ENCODE results near the gene TNNC2. TPM values are rescaled to one million over a fixed set of nuclear protein-coding genes. Genes with fewer than 3 reads are reported as not detected.

TNNC2 gene
- total and polyA plus RNA-seq, 2 of the 8 experiments (the other 6 are each of a cell fraction or from before 2014, with no cell fraction given) = 5.7 to 7.6 TPM

- ChIA-PET CTCF (ENCODE audit: partially characterized antibody) (interaction anchor here (0.7 to 2.7 kb wide), 5 partner anchors 10 to 123 kb away, joined by 3 to 12 read pairs (median 4); partner anchors contain the start of gene SNX21), POLR2A (ENCODE audit: partially characterized antibody) (interaction anchor here (0.6 to 10.4 kb wide), 12 partner anchors 8 to 151 kb away, joined by 3 to 90 read pairs (median 5); partner anchors contain the start of genes DNTTIP1, PCIF1, SNX21 and WFDC3)
- 89% methylated on average over 4 of the region's 4 CpGs; no CpG with 5 or more reads in 1 of the 2 experiments for WGBS, 2 experiments (ENCODE audit: extremely low coverage in 1 of 2, insufficient coverage in 1 of 2, insufficient read length in 1 of 2, insufficient replicate concordance in 2 of 2, low coverage in 1 of 2, low lambda C conversion rate in 2 of 2, missing lambda C conversion rate in 1 of 2)
- H4K91ac ChIP-seq (replicated peaks; ENCODE audit: insufficient read length, low read length) = no peak overlapping the region
- H3K4me3 ChIP-seq (ENCODE audit: extremely low read depth in 1 of 4, insufficient read depth in 2 of 4, low read depth in 3 of 4, low read length in 4 of 4) = no peak overlapping the region
- peaks cover 3 to 4% of the 10 kb centered on the region in 2 experiments for H4K20me1 ChIP-seq (replicated peaks in 1 of 2; ENCODE audit: control insufficient read depth in 1 of 2, insufficient read depth in 2 of 2, low read length in 2 of 2)
- no peak overlapping the region for H3K9ac ChIP-seq (replicated peaks in 1 of 4; ENCODE audit: extremely low read depth in 1 of 4, low read depth in 3 of 4, low read length in 3 of 4)
- H3K14ac ChIP-seq (ENCODE audit: insufficient read length) = no peak overlapping the region
- no peak overlapping the region for H2BK20ac ChIP-seq (ENCODE audit: low read length)
- no peak overlapping the region for H4K5ac ChIP-seq (ENCODE audit: insufficient read length, low read depth, low read length)
- no peaks in the 10 kb centered on the region for H3K9me3 ChIP-seq (ENCODE audit: insufficient read depth in 2 of 2, low read depth in 1 of 2, low read length in 1 of 2)
- no peak overlapping the region for H3K4ac ChIP-seq (replicated peaks; ENCODE audit: insufficient read length, low read depth, low read length)
- no peak overlapping the region for H2AFZ ChIP-seq (ENCODE audit: low read length)
- TF ChIP-seq ASH2L (IDR thresholded peaks at IDR 0.05; ENCODE audit: low read length) (no peak), POLR2A (IDR thresholded peaks at IDR 0.05; ENCODE audit: control extremely low read depth in 1 of 2, low read depth in 2 of 2, low read length in 2 of 2) (no peak), POU5F1 (IDR thresholded peaks at IDR 0.05; ENCODE audit: low read depth, low read length) (no peak), EZH2 (IDR thresholded peaks at IDR 0.05; ENCODE audit: low read depth, low read length, severe bottlenecking) (no peak), BCL11A (IDR thresholded peaks at IDR 0.05; ENCODE audit: low read depth in 2 of 2, low read length in 2 of 2) (no peak), CTCF (IDR thresholded peaks at IDR 0.05; ENCODE audit: control extremely low read depth in 1 of 3, insufficient read depth in 1 of 3, low read depth in 1 of 3, low read length in 3 of 3) (no peak), MAFK (IDR thresholded peaks at IDR 0.05; ENCODE audit: low read depth, low read length) (no peak), GABPA (IDR thresholded peaks at IDR 0.05; ENCODE audit: borderline replicate concordance, insufficient read depth, low read length) (no peak)
- H3K18ac ChIP-seq (ENCODE audit: extremely low read depth, low read length) = no peak overlapping the region
- no peak for FAIRE-seq
- peaks cover 0 to 7% (median 3%) of the 10 kb centered on the region in 4 experiments; a peak in 5 of 7 replicates for H3K4me1 ChIP-seq (replicated peaks in 1 of 4; ENCODE audit: control insufficient read depth in 3 of 4, insufficient read depth in 4 of 4, low read length in 3 of 4)
- no peak overlapping the region for H2BK120ac ChIP-seq (replicated peaks; ENCODE audit: low read depth, low read length)
- no peaks in the 10 kb centered on the region for H3K79me1 ChIP-seq (ENCODE audit: low read depth, low read length)
- DNase-seq (ENCODE audit: low read depth in 1 of 2, low spot score in 2 of 2) = no peak
- no peak overlapping the region for H2BK12ac ChIP-seq (ENCODE audit: low read depth, low read length)
- H3K36me3 ChIP-seq (ENCODE audit: control insufficient read depth in 2 of 4, insufficient read depth in 4 of 4, low read length in 3 of 4) = peaks cover 12 to 29% (median 22%) of the 10 kb centered on the region in 4 experiments
- H3K27me3 ChIP-seq (replicated peaks in 1 of 4; ENCODE audit: control insufficient read depth in 3 of 4, extremely low read depth in 1 of 4, insufficient read depth in 3 of 4, low read length in 3 of 4) = peaks cover 0 to 12% (median 10%) of the 10 kb centered on the region in 4 experiments; a peak in 4 of 7 replicates
- H2BK5ac ChIP-seq (ENCODE audit: low read depth, low read length) = no peak overlapping the region
- H3K23ac ChIP-seq (ENCODE audit: insufficient read length) = no peak overlapping the region
- H2AK5ac ChIP-seq (ENCODE audit: low read depth, low read length) = no peak overlapping the region
- H3K79me2 ChIP-seq (ENCODE audit: control insufficient read depth in 1 of 2, insufficient read depth in 2 of 2, low read length in 2 of 2) = peaks cover 0 to 2% of the 10 kb centered on the region in 2 experiments; a peak in 2 of 4 replicates
- H2BK15ac ChIP-seq (ENCODE audit: low read length) = no peak overlapping the region
- H3K56ac ChIP-seq (replicated peaks; ENCODE audit: insufficient read length, low read depth, low read length) = no peak overlapping the region
- peaks cover 2% of the 10 kb centered on the region; the same call in 1 of the 2 replicates for H3K23me2 ChIP-seq (ENCODE audit: low read depth, low read length)
- no peak overlapping the region for H3K27ac ChIP-seq (ENCODE audit: low read depth, low read length)
- no peak overlapping the region for H4K8ac ChIP-seq (ENCODE audit: extremely low read depth, insufficient read depth, low read length)
- H3K4me2 ChIP-seq (ENCODE audit: insufficient read depth in 1 of 2, low read depth in 2 of 2, low read length in 2 of 2) = no peak overlapping the region
Observed at GRCh38 chr20:45819466-45819865, 7.6 kb downstream of the TNNC2 start.

All from H1 (cell line).